Stimulated activated CD4-positive, alpha-beta T cell treated with anti-CD3 and anti-CD28 coated beads, Interleukin-2, amount 100 ng/mL, for 24 hours (primary cell): ENCODE data around the gene LEP.
"Not testable (repeated sequence)": the region's sequence is repeated elsewhere in the genome, so short reads cannot be mapped to it uniquely, and the experiment has no call there.

Experiments used
- DNase-seq, 2 donors: peaks; one replicate each; pipeline ENCODE4 v3.0.0-alpha.2; 2020

The LEP gene

GRCh38 chr7:128278366-128278765, 37.3 kb downstream of the LEP start:
- no peak for DNase-seq

- no peak for DNase-seq
These were observed 38.1 kb downstream of the LEP start for GRCh38 chr7:128279124-128279713.

GRCh38 chr7:128280451-128280850, 39.4 kb downstream of the LEP start:
- not testable (repeated sequence) for DNase-seq

- DNase-seq: no peak
These were observed 40.7 kb downstream of the LEP start for GRCh38 chr7:128281605-128282380.

GRCh38 chr7:128284102-128284501, 43.0 kb downstream of the LEP start:
- no peak for DNase-seq

GRCh38 chr7:128287556-128287955, 46.5 kb downstream of the LEP start:
- DNase-seq: no peak

GRCh38 chr7:128298004-128298403, 56.9 kb downstream of the LEP start:
- DNase-seq: not testable (repeated sequence)

- no peak for DNase-seq
These were observed 58.1 kb downstream of the LEP start for GRCh38 chr7:128299109-128299607.

GRCh38 chr7:128302139-128302538, 61.1 kb downstream of the LEP start:
- DNase-seq: no peak

- DNase-seq: no peak
These were observed 62.1 kb downstream of the LEP start for GRCh38 chr7:128303133-128303532.

- no peak for DNase-seq
These were observed 62.6 kb downstream of the LEP start for GRCh38 chr7:128303643-128304042.

- no peak for DNase-seq
These were observed 63.1 kb downstream of the LEP start for GRCh38 chr7:128304212-128304611.

GRCh38 chr7:128307061-128307460, 66.0 kb downstream of the LEP start:
- no peak for DNase-seq
